Astrocyte (in vitro differentiated cells and primary cell): ENCODE results near the gene NTM.

Source experiments
- CTCF ChIP-seq: IDR thresholded peaks from 2 replicates; pipeline ENCODE4 v1.5.1; 2011; ENCODE audit warnings: low read depth, mild to moderate bottlenecking, inconsistent platforms, low read length, moderate library complexity; ENCODE audit not compliant: insufficient read depth
- EZH2 ChIP-seq: IDR thresholded peaks from 2 replicates; pipeline ENCODE4 v1.6.1; 2012; ENCODE audit warnings: mild to moderate bottlenecking, low read length, inconsistent platforms; ENCODE audit not compliant: insufficient read depth

- no peak for TF ChIP-seq CTCF
- no peak for TF ChIP-seq EZH2
Observed at GRCh38 chr11:131518305-131518838, 148.0 kb downstream of the NTM start.
